Measurements from ENCODE around the gene ZNF555.
A peak's percentile ranks its signal among the peaks of the same experiment; 100 is the strongest.

The ZNF555 gene

DNA sequence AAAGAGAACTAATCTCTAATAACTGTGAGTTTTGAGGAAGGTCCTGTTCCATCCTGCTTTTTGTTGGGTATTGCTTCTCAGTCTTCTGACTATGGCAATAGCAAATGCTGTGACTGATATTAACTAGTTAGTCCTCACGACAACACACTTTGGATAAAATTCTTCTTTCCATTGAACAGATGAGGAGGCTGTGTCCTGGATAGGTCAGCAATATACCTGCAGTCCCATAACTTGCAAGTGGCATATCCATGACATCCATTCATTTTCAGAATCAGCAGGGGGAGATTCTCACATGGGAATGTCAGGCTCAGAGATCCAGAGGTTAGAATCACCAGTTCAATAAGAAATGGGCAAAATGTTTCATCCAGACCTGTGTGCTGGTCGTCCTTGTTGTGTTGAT is 14.3 kb upstream of the ZNF555 start:
- DNase-seq (ENCODE audit: extremely low read depth, insufficient read length): no peak
- TF ChIP-seq, protein P1, sequence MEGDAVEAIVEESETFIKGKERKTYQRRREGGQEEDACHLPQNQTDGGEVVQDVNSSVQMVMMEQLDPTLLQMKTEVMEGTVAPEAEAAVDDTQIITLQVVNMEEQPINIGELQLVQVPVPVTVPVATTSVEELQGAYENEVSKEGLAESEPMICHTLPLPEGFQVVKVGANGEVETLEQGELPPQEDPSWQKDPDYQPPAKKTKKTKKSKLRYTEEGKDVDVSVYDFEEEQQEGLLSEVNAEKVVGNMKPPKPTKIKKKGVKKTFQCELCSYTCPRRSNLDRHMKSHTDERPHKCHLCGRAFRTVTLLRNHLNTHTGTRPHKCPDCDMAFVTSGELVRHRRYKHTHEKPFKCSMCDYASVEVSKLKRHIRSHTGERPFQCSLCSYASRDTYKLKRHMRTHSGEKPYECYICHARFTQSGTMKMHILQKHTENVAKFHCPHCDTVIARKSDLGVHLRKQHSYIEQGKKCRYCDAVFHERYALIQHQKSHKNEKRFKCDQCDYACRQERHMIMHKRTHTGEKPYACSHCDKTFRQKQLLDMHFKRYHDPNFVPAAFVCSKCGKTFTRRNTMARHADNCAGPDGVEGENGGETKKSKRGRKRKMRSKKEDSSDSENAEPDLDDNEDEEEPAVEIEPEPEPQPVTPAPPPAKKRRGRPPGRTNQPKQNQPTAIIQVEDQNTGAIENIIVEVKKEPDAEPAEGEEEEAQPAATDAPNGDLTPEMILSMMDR (IDR thresholded peaks at IDR 0.05; ENCODE audit: insufficient read depth, low read length, poor library complexity, severe bottlenecking): no peak
- Histone ChIP-seq H3K4me3 (replicated peaks; ENCODE audit: low read depth, low read length) (no peak overlapping the region), H3K36me3 (ENCODE audit: control insufficient read depth, insufficient read depth, low read length) (no peaks in the 10 kb centered on the region), H3K27me3 (replicated peaks; ENCODE audit: control insufficient read depth, insufficient read depth, low read length) (no peaks in the 10 kb centered on the region)

DNA sequence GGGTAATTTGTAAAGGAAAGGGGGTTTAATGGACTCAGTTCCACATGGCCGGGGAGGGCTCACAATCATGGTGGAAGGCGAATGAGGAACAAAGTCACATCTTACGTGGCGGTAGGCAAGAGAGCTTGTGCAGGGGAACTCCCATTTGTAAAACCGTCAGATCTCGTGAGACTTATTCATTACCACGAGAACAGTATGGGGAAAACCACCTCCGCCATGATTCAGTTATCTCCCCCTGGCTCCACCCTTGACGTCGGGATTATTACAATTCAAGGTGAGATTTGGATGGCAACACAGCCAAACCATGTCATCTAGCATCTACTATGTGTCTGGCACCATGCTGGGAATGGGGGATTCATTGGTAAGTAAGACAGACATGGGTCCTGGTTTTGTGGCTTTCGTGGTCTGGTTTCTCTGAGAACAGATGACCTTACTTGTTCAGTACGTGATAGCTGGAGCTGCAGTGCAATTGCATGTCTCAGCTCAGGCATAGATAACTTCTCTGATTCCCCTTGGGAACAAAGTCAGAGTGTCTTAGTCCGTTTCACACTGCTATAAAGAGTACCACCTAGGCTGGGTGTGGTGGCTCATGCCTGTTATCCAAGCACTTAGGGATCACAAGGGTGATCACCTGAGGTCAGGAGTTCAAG is 13.3 kb upstream of the ZNF555 start:
- DNase-seq (ENCODE audit: extremely low read depth, insufficient read length): no peak
- Histone ChIP-seq H3K27me3 (replicated peaks; ENCODE audit: control insufficient read depth, insufficient read depth, low read length) (no peaks in the 10 kb centered on the region), H3K36me3 (ENCODE audit: control insufficient read depth, insufficient read depth, low read length) (no peaks in the 10 kb centered on the region), H3K4me3 (replicated peaks; ENCODE audit: low read depth, low read length) (peak overlapping the region; percentile 31)
- TF ChIP-seq, protein P1 (IDR thresholded peaks at IDR 0.05; ENCODE audit: insufficient read depth, low read length, poor library complexity, severe bottlenecking): no peak

DNA sequence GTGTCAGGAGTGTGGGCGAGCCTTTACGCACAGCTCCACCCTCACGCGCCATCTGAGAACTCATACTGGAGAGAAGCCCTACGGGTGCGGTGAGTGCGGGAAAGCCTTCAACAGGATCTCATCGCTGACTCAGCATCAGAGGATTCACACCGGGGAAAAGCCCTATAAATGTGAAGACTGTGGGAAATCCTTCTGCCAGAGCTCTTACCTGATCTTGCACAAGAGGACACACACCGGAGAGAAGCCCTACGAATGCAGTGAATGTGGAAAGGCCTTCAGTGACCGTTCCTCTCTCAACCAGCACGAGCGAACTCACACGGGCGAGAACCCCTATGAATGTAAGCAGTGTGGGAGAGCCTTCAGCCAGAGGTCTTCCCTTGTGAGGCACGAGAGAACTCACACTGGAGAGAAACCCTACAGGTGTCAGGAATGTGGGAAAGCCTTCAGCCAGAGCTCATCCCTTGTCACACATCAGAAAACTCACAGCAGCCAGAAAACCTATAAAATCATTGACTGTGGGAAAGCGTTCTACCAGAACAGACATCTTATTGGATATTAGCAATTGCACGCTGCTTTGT is 6.9 kb upstream of the ZNF555 start:
- no peaks in the 10 kb centered on the region for H3K36me3 ChIP-seq (ENCODE audit: control insufficient read depth, insufficient read depth, low read length)
- H3K4me3 ChIP-seq (replicated peaks; ENCODE audit: low read depth, low read length): no peak overlapping the region
- H3K27me3 ChIP-seq (replicated peaks; ENCODE audit: control insufficient read depth, insufficient read depth, low read length): no peaks in the 10 kb centered on the region
- TF ChIP-seq, protein P1 (IDR thresholded peaks at IDR 0.05; ENCODE audit: insufficient read depth, low read length, poor library complexity, severe bottlenecking): no peak
- DNase-seq (ENCODE audit: extremely low read depth, insufficient read length): no peak

DNA sequence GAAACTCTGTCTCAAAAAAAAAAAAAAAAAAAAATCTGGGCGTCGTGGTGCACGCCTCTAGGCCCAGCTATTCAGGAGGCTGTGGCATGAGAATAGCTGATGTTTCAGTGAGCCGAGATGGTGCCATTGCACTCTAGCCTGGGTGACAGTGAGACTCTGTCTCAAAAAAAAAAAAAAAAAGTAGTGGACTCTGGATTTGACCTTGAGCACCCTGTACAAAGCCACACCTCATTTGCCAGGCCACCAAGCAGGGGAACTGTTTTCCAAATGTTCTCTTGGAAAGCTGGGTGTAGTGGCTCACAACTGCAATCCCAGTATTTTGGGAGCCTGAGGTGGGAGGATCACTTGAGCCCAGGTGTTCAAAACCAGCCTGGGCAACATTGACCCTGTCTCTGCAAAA is 3.8 kb upstream of the ZNF555 start:
- TF ChIP-seq, protein P1 (IDR thresholded peaks at IDR 0.05; ENCODE audit: insufficient read depth, low read length, poor library complexity, severe bottlenecking): no peak
- no peak for DNase-seq (ENCODE audit: extremely low read depth, insufficient read length)
- Histone ChIP-seq H3K27me3 (replicated peaks; ENCODE audit: control insufficient read depth, insufficient read depth, low read length) (no peaks in the 10 kb centered on the region), H3K36me3 (ENCODE audit: control insufficient read depth, insufficient read depth, low read length) (no peaks in the 10 kb centered on the region), H3K4me3 (replicated peaks; ENCODE audit: low read depth, low read length) (no peak overlapping the region)

DNA sequence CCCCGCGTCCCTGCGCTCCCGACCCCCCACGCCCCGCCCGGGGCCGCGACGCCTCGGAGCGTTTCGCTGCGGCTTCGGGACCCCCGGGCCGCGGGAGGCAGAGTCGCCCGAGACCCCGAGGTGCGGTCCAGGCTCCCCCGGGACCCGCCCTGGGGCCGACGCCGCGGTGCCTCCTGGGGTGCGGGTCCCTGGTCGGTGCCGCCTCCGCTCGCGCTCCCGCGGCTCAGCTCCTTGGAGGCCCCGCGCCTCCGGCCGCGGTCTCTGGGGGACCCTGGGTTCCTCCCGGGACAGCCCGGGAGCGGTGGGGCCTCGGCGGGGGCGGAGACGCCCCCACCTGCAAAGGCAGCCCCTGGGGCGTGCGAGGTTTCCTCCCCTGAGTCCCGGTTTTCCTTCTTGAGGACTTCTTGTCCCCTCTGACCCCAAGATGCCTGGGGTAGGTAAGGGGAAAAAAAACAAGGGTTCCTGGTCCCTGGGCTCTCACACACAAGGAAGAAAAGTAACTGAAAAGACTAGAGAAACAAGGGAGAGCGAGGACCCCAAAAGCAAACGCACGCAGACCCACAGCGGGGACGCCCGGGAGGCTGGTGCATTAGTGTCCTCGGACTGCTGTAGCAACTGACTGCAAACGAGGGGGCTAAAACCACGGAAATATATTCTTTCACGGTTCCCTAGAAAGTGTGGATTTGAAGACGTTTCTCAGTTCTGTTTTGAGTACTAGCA is 740 bp downstream of the ZNF555 start:
- H3K4me3 ChIP-seq (replicated peaks; ENCODE audit: low read depth, low read length): peak overlapping the region; percentile 71

More for the DNA sequence above, 740 bp downstream of the ZNF555 start:
- no peaks in the 10 kb centered on the region for H3K27me3 ChIP-seq (replicated peaks; ENCODE audit: control insufficient read depth, insufficient read depth, low read length)
- no peaks in the 10 kb centered on the region for H3K36me3 ChIP-seq (ENCODE audit: control insufficient read depth, insufficient read depth, low read length)
- TF ChIP-seq, protein P1 (IDR thresholded peaks at IDR 0.05; ENCODE audit: insufficient read depth, low read length, poor library complexity, severe bottlenecking): no peak
- no peak for DNase-seq (ENCODE audit: extremely low read depth, insufficient read length)

All from GM06990 (cell line).